ENCODE measurements around the gene TREM2. TPM values are rescaled to one million over a fixed set of nuclear protein-coding genes. Genes with fewer than 3 reads are reported as not detected.

The TREM2 gene
- total and polyA plus RNA-seq, 10 of the 15 experiments (the other 5 are each of a cell fraction or from before 2014, with no cell fraction given) = not detected

DNA sequence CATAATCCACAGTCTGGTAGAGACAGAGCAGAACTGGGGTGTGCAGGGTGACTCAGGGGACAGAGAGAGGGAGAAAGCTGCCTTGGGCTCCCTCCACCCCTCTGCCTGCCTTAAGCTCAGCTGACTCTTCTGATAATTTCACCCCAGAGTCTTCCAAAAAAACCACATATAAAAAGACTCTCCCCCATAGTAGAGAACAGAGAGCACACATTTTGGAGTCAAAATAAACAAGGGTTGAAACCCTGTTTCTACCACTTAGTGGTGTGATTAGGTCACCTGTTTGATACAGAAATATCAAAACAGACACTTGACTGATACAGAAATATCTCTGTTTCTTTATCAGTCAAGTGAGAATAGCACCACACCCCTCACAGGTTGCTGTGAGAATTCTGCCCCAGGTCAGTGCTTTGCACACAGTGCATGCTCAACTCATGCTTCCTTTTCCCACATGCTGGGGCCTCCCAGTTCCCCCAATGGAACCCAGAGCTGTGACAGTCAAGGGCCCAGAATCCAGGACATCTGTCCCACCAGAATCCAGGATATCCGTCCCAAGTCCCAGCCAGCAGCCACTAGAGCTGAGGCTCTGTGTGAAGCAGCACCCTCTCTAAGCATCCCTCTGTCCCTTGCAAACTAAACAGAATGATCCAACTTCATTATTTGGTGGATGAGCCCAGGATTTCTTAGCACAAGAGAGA is 36.8 kb upstream of the TREM2 start:
- RAD21 ChIA-PET (ENCODE audit: unreplicated experiment) = interaction anchor here (1.0 to 3.2 kb wide), 8 partner anchors 17 to 134 kb away, joined by 4 to 30 read pairs (median 5); partner anchors contain the start of gene TREM1
- Histone ChIP-seq H2AFZ (ENCODE audit: control insufficient read depth, low read depth, low read length) (peak overlapping the region; percentile 81; the same call in 1 of the 2 replicates), H3K4me2 (ENCODE audit: control insufficient read depth, insufficient read depth) (peak overlapping the region; percentile 82), H3K9ac (ENCODE audit: control insufficient read depth, insufficient read depth, low read length) (peak overlapping the region; percentile 76), H3K27ac (ENCODE audit: control insufficient read depth, insufficient read depth) (peak overlapping the region; percentile 94), H4K20me1 (ENCODE audit: control insufficient read depth, insufficient read depth) (no peaks in the 10 kb centered on the region), H3K36me3 (ENCODE audit: control insufficient read depth in 2 of 2, insufficient read depth in 2 of 2, low read length in 1 of 2) (no peaks in the 10 kb centered on the region; a peak in 1 of 4 replicates), H3K4me3 (peak overlapping the region; percentile 37), H3K9me3 (replicated peaks; ENCODE audit: control insufficient read depth, insufficient read depth, low read length) (no peaks in the 10 kb centered on the region), H3K27me3 (replicated peaks in 1 of 2; ENCODE audit: control insufficient read depth in 2 of 2, insufficient read depth in 2 of 2, low read length in 1 of 2) (no peaks in the 10 kb centered on the region), H3K4me1 (ENCODE audit: control insufficient read depth, insufficient read depth, low read length) (peaks cover 32% of the 10 kb centered on the region), H3K79me2 (ENCODE audit: control insufficient read depth, insufficient read depth, low read length) (peaks cover 2% of the 10 kb centered on the region; the same call in 1 of the 2 replicates)
- SMC1A ChIA-PET (ENCODE audit: uncharacterized antibody, unreplicated experiment) = interaction anchor here (0.6 to 3.5 kb wide), 11 partner anchors 17 to 1640 kb away, joined by 3 to 27 read pairs (median 6); no protein-coding TSS in a partner anchor
- in situ Hi-C loops (cut with MboI) = no loop called here
- 0% methylated on average over 1 of the region's 1 CpG for WGBS (ENCODE audit: insufficient coverage, insufficient replicate concordance, low lambda C conversion rate, missing lambda C conversion rate)
- DNase-seq (ENCODE audit: low read depth, low spot score) (peak; percentile 55), FAIRE-seq (peak; percentile 59), ATAC-seq (peak; percentile 77)
- intact Hi-C loops (cut with micrococcal nuclease; ENCODE audit: unreplicated experiment) = no loop called here
- POLR2A ChIA-PET = interaction anchor here (1.0 to 2.2 kb wide), 6 partner anchors 13 to 133 kb away, joined by 3 to 11 read pairs (median 3); partner anchors contain the start of genes NFYA and OARD1
- CTCF ChIA-PET = interaction anchor here (0.7 to 3.2 kb wide), 10 partner anchors 10 to 135 kb away, joined by 3 to 26 read pairs (median 4); partner anchors contain the start of gene NCR2
- BruUV-seq (replicated peaks) = no TSS peak
- TF ChIP-seq, protein P1, sequence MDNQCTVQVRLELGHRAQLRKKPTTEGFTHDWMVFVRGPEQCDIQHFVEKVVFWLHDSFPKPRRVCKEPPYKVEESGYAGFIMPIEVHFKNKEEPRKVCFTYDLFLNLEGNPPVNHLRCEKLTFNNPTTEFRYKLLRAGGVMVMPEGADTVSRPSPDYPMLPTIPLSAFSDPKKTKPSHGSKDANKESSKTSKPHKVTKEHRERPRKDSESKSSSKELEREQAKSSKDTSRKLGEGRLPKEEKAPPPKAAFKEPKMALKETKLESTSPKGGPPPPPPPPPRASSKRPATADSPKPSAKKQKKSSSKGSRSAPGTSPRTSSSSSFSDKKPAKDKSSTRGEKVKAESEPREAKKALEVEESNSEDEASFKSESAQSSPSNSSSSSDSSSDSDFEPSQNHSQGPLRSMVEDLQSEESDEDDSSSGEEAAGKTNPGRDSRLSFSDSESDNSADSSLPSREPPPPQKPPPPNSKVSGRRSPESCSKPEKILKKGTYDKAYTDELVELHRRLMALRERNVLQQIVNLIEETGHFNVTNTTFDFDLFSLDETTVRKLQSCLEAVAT (IDR thresholded peaks at IDR 0.05) = 0 out of 2 replicates have a peak, but pooled peaks have one; percentile 43
- no peak for TF ChIP-seq CEBPB (IDR thresholded peaks at IDR 0.05; ENCODE audit: borderline replicate concordance in 1 of 2, low read depth in 2 of 2, low read length in 2 of 2)
- TF ChIP-seq RAD21 (IDR thresholded peaks at IDR 0.05; ENCODE audit: insufficient read depth, low read depth, low read length) = no peak
- peak; percentile 34; the same call in 1 of the 2 replicates for TF ChIP-seq FOXK2 (IDR thresholded peaks at IDR 0.05)
- no peak for TF ChIP-seq TCF7 (IDR thresholded peaks at IDR 0.05; ENCODE audit: borderline replicate concordance)
- TF ChIP-seq, protein P2, sequence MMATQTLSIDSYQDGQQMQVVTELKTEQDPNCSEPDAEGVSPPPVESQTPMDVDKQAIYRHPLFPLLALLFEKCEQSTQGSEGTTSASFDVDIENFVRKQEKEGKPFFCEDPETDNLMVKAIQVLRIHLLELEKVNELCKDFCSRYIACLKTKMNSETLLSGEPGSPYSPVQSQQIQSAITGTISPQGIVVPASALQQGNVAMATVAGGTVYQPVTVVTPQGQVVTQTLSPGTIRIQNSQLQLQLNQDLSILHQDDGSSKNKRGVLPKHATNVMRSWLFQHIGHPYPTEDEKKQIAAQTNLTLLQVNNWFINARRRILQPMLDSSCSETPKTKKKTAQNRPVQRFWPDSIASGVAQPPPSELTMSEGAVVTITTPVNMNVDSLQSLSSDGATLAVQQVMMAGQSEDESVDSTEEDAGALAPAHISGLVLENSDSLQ (IDR thresholded peaks at IDR 0.05) = no peak
- TF ChIP-seq, protein P3, sequence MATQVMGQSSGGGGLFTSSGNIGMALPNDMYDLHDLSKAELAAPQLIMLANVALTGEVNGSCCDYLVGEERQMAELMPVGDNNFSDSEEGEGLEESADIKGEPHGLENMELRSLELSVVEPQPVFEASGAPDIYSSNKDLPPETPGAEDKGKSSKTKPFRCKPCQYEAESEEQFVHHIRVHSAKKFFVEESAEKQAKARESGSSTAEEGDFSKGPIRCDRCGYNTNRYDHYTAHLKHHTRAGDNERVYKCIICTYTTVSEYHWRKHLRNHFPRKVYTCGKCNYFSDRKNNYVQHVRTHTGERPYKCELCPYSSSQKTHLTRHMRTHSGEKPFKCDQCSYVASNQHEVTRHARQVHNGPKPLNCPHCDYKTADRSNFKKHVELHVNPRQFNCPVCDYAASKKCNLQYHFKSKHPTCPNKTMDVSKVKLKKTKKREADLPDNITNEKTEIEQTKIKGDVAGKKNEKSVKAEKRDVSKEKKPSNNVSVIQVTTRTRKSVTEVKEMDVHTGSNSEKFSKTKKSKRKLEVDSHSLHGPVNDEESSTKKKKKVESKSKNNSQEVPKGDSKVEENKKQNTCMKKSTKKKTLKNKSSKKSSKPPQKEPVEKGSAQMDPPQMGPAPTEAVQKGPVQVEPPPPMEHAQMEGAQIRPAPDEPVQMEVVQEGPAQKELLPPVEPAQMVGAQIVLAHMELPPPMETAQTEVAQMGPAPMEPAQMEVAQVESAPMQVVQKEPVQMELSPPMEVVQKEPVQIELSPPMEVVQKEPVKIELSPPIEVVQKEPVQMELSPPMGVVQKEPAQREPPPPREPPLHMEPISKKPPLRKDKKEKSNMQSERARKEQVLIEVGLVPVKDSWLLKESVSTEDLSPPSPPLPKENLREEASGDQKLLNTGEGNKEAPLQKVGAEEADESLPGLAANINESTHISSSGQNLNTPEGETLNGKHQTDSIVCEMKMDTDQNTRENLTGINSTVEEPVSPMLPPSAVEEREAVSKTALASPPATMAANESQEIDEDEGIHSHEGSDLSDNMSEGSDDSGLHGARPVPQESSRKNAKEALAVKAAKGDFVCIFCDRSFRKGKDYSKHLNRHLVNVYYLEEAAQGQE (IDR thresholded peaks at IDR 0.05; ENCODE audit: low read depth, low read length) = no peak
- TF ChIP-seq SPI1 (IDR thresholded peaks at IDR 0.05; ENCODE audit: borderline replicate concordance, insufficient read depth, low read depth, low read length) = no peak
- TF ChIP-seq KLF5 (IDR thresholded peaks at IDR 0.05; ENCODE audit: partially characterized antibody) = no peak
- TF ChIP-seq, protein P4, sequence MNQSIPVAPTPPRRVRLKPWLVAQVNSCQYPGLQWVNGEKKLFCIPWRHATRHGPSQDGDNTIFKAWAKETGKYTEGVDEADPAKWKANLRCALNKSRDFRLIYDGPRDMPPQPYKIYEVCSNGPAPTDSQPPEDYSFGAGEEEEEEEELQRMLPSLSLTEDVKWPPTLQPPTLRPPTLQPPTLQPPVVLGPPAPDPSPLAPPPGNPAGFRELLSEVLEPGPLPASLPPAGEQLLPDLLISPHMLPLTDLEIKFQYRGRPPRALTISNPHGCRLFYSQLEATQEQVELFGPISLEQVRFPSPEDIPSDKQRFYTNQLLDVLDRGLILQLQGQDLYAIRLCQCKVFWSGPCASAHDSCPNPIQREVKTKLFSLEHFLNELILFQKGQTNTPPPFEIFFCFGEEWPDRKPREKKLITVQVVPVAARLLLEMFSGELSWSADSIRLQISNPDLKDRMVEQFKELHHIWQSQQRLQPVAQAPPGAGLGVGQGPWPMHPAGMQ (IDR thresholded peaks at IDR 0.05; ENCODE audit: borderline replicate concordance) = no peak
- TF ChIP-seq EP300 (IDR thresholded peaks at IDR 0.05; ENCODE audit: borderline replicate concordance in 1 of 2, control insufficient read depth in 1 of 2, low read depth in 2 of 2, low read length in 2 of 2) = peak in 1 of 2 experiments; percentile 50; a peak in 2 of 4 replicates
- TF ChIP-seq EZH2 (IDR thresholded peaks at IDR 0.05; ENCODE audit: borderline replicate concordance, control insufficient read depth, low read depth, low read length) = no peak
